NCI-H2196 (cell line): Measurements from ENCODE around the gene IPO4.
"Not testable (repeated sequence)": the region's sequence is repeated elsewhere in the genome, so short reads cannot be mapped to it uniquely, and the experiment has no call there.

ENCODE experiments used
- DNase-seq: peaks from one replicate; lab custom pipeline; 2025; ENCODE audit not compliant: unreplicated experiment; lab: John Stamatoyannopoulos, UW

IPO4 gene

GRCh38 chr14:24188251-24189058 lies at the start of gene IPO4:
IPO4 (minus strand) TSS chr14:24188816; CDS start chr14:24188787, 29 bp downstream.
- peak; percentile 98 for DNase-seq

GRCh38 chr14:24238123-24238522 lies 49.5 kb upstream of the IPO4 start:
- DNase-seq, result no peak

GRCh38 chr14:24237463-24237955 lies 48.9 kb upstream of the IPO4 start:
- no peak for DNase-seq

- no peak for DNase-seq
Measured at GRCh38 chr14:24236689-24237462, 48.3 kb upstream of the IPO4 start.

GRCh38 chr14:24235804-24236688 lies 47.4 kb upstream of the IPO4 start:
- DNase-seq, result no peak

- DNase-seq, result no peak
Measured at GRCh38 chr14:24234095-24235005, 45.7 kb upstream of the IPO4 start.

- DNase-seq, result peak; percentile 34
Measured at GRCh38 chr14:24233538-24233866, 44.9 kb upstream of the IPO4 start.

- DNase-seq, result no peak
Measured at GRCh38 chr14:24232645-24233537, 44.3 kb upstream of the IPO4 start, which contains the start of gene GMPR2. GMPR2 (plus strand) TSS chr14:24232929; CDS start chr14:24233254, 325 bp downstream.

GRCh38 chr14:24232121-24232644 lies 43.6 kb upstream of the IPO4 start, which contains the start of gene NEDD8:
NEDD8 (minus strand) TSS chr14:24232367; CDS start chr14:24232267, 100 bp downstream.
- DNase-seq, result peak; percentile 87

GRCh38 chr14:24231263-24232120 lies 42.9 kb upstream of the IPO4 start:
- DNase-seq, result no peak

- DNase-seq, result no peak
Measured at GRCh38 chr14:24228902-24229301, 40.3 kb upstream of the IPO4 start.

GRCh38 chr14:24226473-24226872 lies 37.9 kb upstream of the IPO4 start:
- DNase-seq, result no peak

- no peak for DNase-seq
Measured at GRCh38 chr14:24224618-24225071, 36.0 kb upstream of the IPO4 start.

GRCh38 chr14:24222987-24223386 lies 34.4 kb upstream of the IPO4 start:
- DNase-seq, result not testable (repeated sequence)

GRCh38 chr14:24219521-24219920 lies 30.9 kb upstream of the IPO4 start:
- no peak for DNase-seq

- no peak for DNase-seq
Measured at GRCh38 chr14:24219080-24219479, 30.5 kb upstream of the IPO4 start.

- not testable (repeated sequence) for DNase-seq
Measured at GRCh38 chr14:24216876-24217275, 28.3 kb upstream of the IPO4 start.

GRCh38 chr14:24216345-24216699 lies 27.7 kb upstream of the IPO4 start:
- DNase-seq, result no peak
